Erythroblast (primary cell): ENCODE measurements around the gene NACA.

Experiments
- GATA1 ChIP-seq: IDR thresholded peaks from 2 replicates; pipeline ENCODE4 v1.6.1; 2011; ENCODE audit warnings: low read depth, mild to moderate bottlenecking, control low read depth, low read length, moderate library complexity
- POLR2A ChIP-seq: IDR thresholded peaks from 2 replicates; pipeline ENCODE4 v1.6.1; 2011; ENCODE audit warnings: mild to moderate bottlenecking, low read length

DNA sequence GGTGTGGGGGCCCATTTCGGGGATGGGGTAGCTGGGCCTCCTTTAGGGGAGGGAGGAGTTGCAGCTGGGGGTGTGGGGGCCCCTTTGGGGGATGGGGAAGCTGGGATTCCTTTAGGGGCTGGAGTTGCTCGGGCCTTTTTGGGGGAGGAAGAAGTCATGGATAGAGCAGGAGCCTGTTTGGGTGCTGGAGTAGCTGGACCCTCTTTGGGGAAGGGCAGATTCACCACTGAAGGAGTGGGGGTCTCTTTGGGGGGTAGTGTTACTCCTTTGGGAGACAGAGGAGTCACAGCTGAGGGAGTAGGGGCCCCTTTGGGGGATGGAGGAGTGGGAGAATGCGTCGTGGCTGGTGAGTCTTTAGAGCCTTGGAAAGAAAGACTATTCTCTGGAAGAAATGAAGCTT lies 6.5 kb downstream of the NACA start:
- TF ChIP-seq POLR2A, result no peak
- no peak for TF ChIP-seq GATA1
